Upper lobe of left lung (tissue), 6 donors: ENCODE measurements around the gene GZMB. TPM values are rescaled to one million over a fixed set of nuclear protein-coding genes. Genes with fewer than 3 reads are reported as not detected.
A peak's percentile ranks its signal among the peaks of the same experiment; 100 is the strongest.

Experiments
- ATAC-seq, 2 donors: fragments of 200-7000 bp; cut with Tn5 transposase; one replicate each; pipeline ENCODE4 v1.9.1; 2022; ENCODE audit warnings: mild to moderate bottlenecking in 2 of 2, moderate library complexity in 2 of 2; ENCODE audit not compliant: low FRiP score in 2 of 2
- DNase-seq, 2 donors: peaks; one replicate each; pipeline ENCODE4 v3.0.0-alpha.2; 2019 to 2020
- H3K27ac ChIP-seq, 4 donors: fragments of 200-600 bp; sonication (generic); one replicate each; pipeline ENCODE4 v1.5.1; 2016 to 2019
- H3K27me3 ChIP-seq, 4 donors: fragments of 200-600 bp; sonication (generic); one replicate each; pipeline ENCODE4 v1.5.1; 2017 to 2019
- H3K36me3 ChIP-seq, 4 donors: fragments of 200-600 bp; sonication (generic); one replicate each; pipeline ENCODE4 v1.5.1; 2016 to 2019
- H3K4me1 ChIP-seq, 4 donors: fragments of 200-600 bp; sonication (generic); one replicate each; pipeline ENCODE4 v1.5.1; 2018 to 2019
- H3K4me3 ChIP-seq, 4 donors: fragments of 200-600 bp; sonication (generic); one replicate each; pipeline ENCODE4 v1.5.1; 2017 to 2019; ENCODE audit warnings: mild to moderate bottlenecking in 2 of 4, moderate library complexity in 1 of 4
- H3K9me3 ChIP-seq, 4 donors: fragments of 200-600 bp; sonication (generic); one replicate each; pipeline ENCODE4 v1.5.1; 2018 to 2019
- EP300 ChIP-seq, 4 donors: sonication (generic); formaldehyde crosslinking; IDR thresholded peaks; one replicate each; pipeline ENCODE4 v1.5.1; 2017; ENCODE audit warnings: antibody characterized with exemption in 4 of 4, control low read depth in 2 of 4
- POLR2A ChIP-seq, 4 donors: fragments of 450-650 bp; IDR thresholded peaks; one replicate each; pipeline ENCODE4 v1.5.1; 2016 to 2017; ENCODE audit warnings: antibody characterized with exemption in 4 of 4, mild to moderate bottlenecking in 2 of 4
- POLR2AphosphoS5 ChIP-seq, 2 donors: sonication (generic); formaldehyde crosslinking; IDR thresholded peaks; one replicate each; pipeline ENCODE4 v1.5.1; 2017; ENCODE audit warnings: antibody characterized with exemption in 2 of 2
- WGBS, 2 donors: methylation state at CpG; one replicate each; pipeline ENCODE4 v1.1.5; 2017 to 2018; 5-methylcytosine and 5-hydroxymethylcytosine counted together
- total RNA-seq, 6 donors: library from RNA; depleted of rRNA in 4 of 6; stranded (reverse); fragments of >200 nt in 4 of 6; gene quantifications; one replicate each; pipeline versions ENCODE4 v1.1.0 to v1.2.1, GENCODE V29; 2016 to 2021
- TF ChIP-seq, protein P1 (sequence below), 6 experiments: fragments of 450-650 bp in 4 of 6; fragments of 200-600 bp in 2 of 6; sonication (generic) in 2 of 6; IDR thresholded peaks; one replicate each; pipeline ENCODE4 v1.5.1; 2016 to 2019; ENCODE audit warnings: antibody characterized with exemption in 6 of 6
- donor health status: DM: no; HTN: no; CAD: no; lungs with moderate emphysema.
- donor health status: DM: no; HTN: yes; CAD: no; lungs with severe emphysema.

The GZMB gene
- total RNA-seq, 6 donors from 2014 or later = 2.1 to 12.0 (median 9.8) TPM

DNA sequence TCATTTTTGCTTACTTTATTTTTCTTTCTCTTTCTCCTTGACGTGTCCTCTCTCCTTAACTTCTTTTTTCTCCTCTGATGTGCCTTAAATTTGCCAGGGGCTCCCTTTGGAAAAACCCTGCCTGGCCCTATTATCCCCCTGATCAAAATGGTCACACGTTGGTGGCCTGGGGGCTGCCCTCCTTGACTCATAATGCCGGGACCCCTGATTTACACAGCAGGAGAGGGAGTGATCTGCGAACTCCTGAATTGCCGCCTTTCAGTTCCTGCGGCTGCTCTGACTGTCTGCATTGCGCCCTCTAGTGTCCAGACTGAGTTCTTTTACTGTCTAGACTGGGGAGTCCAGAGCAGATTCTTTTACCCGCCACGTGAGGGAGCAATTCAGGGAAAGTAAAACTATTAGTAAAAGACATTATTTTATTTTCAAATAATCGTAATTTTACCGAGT, 44.8 kb upstream of the GZMB start:
- WGBS, 2 donors = 2 to 5% methylated on average over 11 of the region's 11 CpGs
- TF ChIP-seq POLR2A (IDR thresholded peaks at IDR 0.05) = no peak
- TF ChIP-seq, protein P1, sequence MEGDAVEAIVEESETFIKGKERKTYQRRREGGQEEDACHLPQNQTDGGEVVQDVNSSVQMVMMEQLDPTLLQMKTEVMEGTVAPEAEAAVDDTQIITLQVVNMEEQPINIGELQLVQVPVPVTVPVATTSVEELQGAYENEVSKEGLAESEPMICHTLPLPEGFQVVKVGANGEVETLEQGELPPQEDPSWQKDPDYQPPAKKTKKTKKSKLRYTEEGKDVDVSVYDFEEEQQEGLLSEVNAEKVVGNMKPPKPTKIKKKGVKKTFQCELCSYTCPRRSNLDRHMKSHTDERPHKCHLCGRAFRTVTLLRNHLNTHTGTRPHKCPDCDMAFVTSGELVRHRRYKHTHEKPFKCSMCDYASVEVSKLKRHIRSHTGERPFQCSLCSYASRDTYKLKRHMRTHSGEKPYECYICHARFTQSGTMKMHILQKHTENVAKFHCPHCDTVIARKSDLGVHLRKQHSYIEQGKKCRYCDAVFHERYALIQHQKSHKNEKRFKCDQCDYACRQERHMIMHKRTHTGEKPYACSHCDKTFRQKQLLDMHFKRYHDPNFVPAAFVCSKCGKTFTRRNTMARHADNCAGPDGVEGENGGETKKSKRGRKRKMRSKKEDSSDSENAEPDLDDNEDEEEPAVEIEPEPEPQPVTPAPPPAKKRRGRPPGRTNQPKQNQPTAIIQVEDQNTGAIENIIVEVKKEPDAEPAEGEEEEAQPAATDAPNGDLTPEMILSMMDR (IDR thresholded peaks at IDR 0.05) = peak; percentile 84 to 93 (median 90)
- DNase-seq (peak in 1 of 2 donors; percentile 83), ATAC-seq (peak; percentile 94 to 97)
- Histone ChIP-seq H3K27me3 (no peaks in the 10 kb centered on the region), H3K27ac (peak overlapping the region in 1 of 4 donors; percentile 18), H3K4me1 (peaks cover 8 to 23% (median 14%) of the 10 kb centered on the region in 4 donors), H3K36me3 (no peaks in the 10 kb centered on the region), H3K9me3 (no peaks in the 10 kb centered on the region), H3K4me3 (peak overlapping the region in 3 of 4 donors; percentile 14 to 44 (median 25))

DNA sequence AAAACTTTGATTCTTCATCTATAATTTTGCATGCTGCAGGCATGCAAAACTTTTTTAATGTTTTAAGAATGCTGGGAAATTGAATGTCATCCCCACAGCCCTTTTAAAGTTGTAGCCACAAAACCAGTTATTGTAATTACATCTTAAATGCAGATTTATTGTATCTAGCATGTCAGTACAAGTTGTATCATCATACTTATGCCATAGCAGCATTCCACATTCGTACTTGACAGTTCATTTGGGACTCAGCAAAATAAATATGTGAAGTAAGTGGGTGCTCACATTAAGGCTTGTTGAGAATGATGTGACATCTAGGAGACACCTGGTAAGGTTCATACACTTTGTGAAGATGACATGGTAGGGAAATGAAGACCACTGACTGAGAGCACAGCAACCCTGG, 44.0 kb upstream of the GZMB start:
- no peak for ATAC-seq
- Histone ChIP-seq H3K27ac (peak overlapping the region in 1 of 4 donors; percentile 18), H3K4me3 (no peak overlapping the region), H3K27me3 (no peaks in the 10 kb centered on the region), H3K4me1 (peaks cover 13 to 25% (median 19%) of the 10 kb centered on the region in 4 donors), H3K9me3 (no peaks in the 10 kb centered on the region), H3K36me3 (no peaks in the 10 kb centered on the region)
- no peak for DNase-seq
- 72 to 88% methylated on average over 1 of the region's 1 CpG for WGBS, 2 donors
- TF ChIP-seq EP300 (IDR thresholded peaks at IDR 0.05) (no peak), POLR2A (IDR thresholded peaks at IDR 0.05) (no peak), POLR2AphosphoS5 (IDR thresholded peaks at IDR 0.05) (no peak)
- TF ChIP-seq, protein P1 (IDR thresholded peaks at IDR 0.05) = no peak

DNA sequence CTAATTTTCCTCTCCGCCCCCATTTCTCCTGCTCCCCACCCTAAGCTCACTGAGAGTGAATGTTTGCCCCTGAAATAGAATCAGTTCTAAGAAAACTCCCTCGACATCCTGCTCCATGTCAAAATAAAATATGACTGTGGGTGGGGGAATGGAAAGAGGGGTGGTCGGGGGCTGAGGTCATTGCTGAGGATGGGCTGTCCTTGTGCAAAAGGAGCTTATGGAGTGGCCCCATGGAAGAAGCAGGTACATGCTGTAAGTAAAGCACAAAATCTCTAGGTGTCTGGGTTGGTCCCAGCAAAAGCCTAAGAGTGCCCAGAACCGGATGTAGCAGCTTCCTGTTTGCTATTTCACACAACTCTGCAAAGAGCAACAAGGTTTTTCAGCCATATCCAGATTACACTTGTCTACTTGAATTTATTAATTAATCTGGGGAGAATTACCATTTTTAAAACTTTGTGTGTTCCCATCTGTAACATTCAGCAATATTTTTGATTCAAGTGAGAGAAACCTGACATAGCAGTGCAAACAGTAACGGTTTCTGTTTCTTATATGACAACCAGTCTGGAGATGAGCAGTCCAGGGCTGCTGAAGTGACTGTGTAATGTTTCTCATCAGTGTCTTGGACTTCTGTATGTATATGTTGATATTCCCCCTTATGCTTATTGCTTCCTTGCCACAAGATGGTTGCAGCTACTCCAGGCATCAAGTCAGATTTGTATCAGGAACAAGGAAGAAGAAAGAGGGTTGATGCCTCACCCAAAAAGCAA, 40.4 kb upstream of the GZMB start:
- ATAC-seq (no peak), DNase-seq (no peak)
- TF ChIP-seq EP300 (IDR thresholded peaks at IDR 0.05) (no peak), POLR2AphosphoS5 (IDR thresholded peaks at IDR 0.05) (no peak), POLR2A (IDR thresholded peaks at IDR 0.05) (no peak)
- TF ChIP-seq, protein P1 (IDR thresholded peaks at IDR 0.05) = no peak
- no peaks in the 10 kb centered on the region for H3K36me3 ChIP-seq
- H3K27ac ChIP-seq = peak overlapping the region in 3 of 4 donors; percentile 27 to 65 (median 49)
- peaks cover 13 to 24% (median 19%) of the 10 kb centered on the region in 4 donors for H3K4me1 ChIP-seq
- no peaks in the 10 kb centered on the region for H3K9me3 ChIP-seq
- H3K4me3 ChIP-seq = no peak overlapping the region
- WGBS, 2 donors = 28 to 32% methylated on average over 5 of the region's 5 CpGs
- no peaks in the 10 kb centered on the region for H3K27me3 ChIP-seq

DNA sequence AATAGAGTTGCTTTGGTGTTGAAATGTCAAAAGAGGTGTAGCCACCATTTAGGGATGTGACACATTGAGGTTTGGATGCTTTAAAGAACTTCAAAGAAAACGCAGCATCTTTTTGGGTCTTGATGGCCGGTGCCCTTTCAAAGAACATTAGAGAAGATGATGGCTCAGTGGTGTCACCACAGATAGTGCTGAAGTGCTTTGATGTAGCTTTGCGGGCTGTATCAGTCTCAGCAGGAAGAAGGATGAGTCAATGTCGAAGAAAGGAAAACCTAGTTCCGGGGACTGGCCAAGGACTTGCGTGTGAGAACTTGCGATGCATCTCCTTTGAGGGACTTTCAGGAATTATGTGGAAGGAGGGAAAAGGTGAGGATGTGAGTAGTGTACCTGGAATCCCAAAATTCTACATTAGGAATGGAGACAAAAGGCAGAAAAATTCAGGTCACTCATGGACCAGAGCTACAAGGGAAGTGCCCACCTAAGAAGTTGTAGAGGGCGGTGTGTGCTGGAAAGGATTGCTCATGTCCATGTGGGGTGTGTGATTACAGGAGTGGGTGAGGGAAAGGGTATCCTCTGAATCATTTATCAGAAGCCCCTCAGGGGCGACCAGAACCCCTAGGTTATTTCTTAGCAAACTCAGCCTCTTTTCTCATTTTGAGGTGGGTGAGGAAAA, 39.7 kb upstream of the GZMB start:
- H3K9me3 ChIP-seq = no peaks in the 10 kb centered on the region
- TF ChIP-seq POLR2A (IDR thresholded peaks at IDR 0.05) (no peak), EP300 (IDR thresholded peaks at IDR 0.05) (no peak), POLR2AphosphoS5 (IDR thresholded peaks at IDR 0.05) (no peak)
- TF ChIP-seq, protein P1 (IDR thresholded peaks at IDR 0.05) = no peak
- H3K4me1 ChIP-seq = peaks cover 13 to 19% (median 17%) of the 10 kb centered on the region in 4 donors
- no peak overlapping the region for H3K4me3 ChIP-seq
- no peaks in the 10 kb centered on the region for H3K27me3 ChIP-seq
- peak in 1 of 2 donors; percentile 32 for ATAC-seq
- DNase-seq = no peak
- H3K27ac ChIP-seq = peak overlapping the region in 3 of 4 donors; percentile 27 to 65 (median 49)
- WGBS, 2 donors = 55 to 56% methylated on average over 9 of the region's 9 CpGs
- no peaks in the 10 kb centered on the region for H3K36me3 ChIP-seq
